HEK293 (cell line): ENCODE data around the gene STIM2.

ENCODE experiments used
- CTCF ChIA-PET: fragments of 350-600 bp; formaldehyde crosslinking; extraction: SDS; loops from one replicate; lab custom pipeline; 2021; ENCODE audit warnings: antibody characterized with exemption; lab: Yijun Ruan, JAX
- POLR2A ChIA-PET: fragments of 300-600 bp; formaldehyde crosslinking; extraction: SDS; loops from one replicate; lab custom pipeline; 2020; ENCODE audit warnings: antibody characterized with exemption, inconsistent platforms; lab: Yijun Ruan, JAX
- H3K27ac ChIP-seq: fragments of 200-500 bp; sonication (Bioruptor generic); 2 replicates; pipeline ENCODE4 v1.5.1; 2014; ENCODE audit warnings: low read depth, low read length, control low read depth, inconsistent platforms; ENCODE audit errors: extremely low read depth
- H3K36me3 ChIP-seq, 2 experiments: fragments of 200-500 bp in 1 of 2; sonication (Bioruptor generic) in 1 of 2; 1 replicate in 1 of 2; 2 replicates in 1 of 2; pipeline ENCODE4 v1.5.1; 2014 to 2017; ENCODE audit warnings: inconsistent platforms in 2 of 2, low read length in 2 of 2; ENCODE audit not compliant: control insufficient read depth in 2 of 2, insufficient read depth in 1 of 2
- H3K4me1 ChIP-seq: fragments of 200-500 bp; sonication (Bioruptor generic); 2 replicates; pipeline ENCODE4 v1.5.1; 2014; ENCODE audit warnings: mild to moderate bottlenecking, low read length, inconsistent platforms; ENCODE audit not compliant: control insufficient read depth, insufficient read depth
- H3K4me3 ChIP-seq: 2 replicates; pipeline ENCODE4 v1.5.1; 2011; ENCODE audit warnings: low read depth, mild to moderate bottlenecking, control low read depth, low read length, moderate library complexity
- H3K9me3 ChIP-seq: fragments of 200-500 bp; sonication (Bioruptor generic); 2 replicates; pipeline ENCODE4 v1.5.1; 2014; ENCODE audit warnings: low read depth, low read length, inconsistent platforms; ENCODE audit not compliant: control insufficient read depth, insufficient read depth
- BCL11B ChIP-seq: fragments of 450-650 bp; formaldehyde crosslinking; IDR thresholded peaks from 2 replicates; pipeline ENCODE4 v1.5.1; 2016; ENCODE audit warnings: low read depth, missing biosample characterization, missing genetic modification characterization
- FEZF1 ChIP-seq: fragments of 450-650 bp; formaldehyde crosslinking; IDR thresholded peaks from 2 replicates; pipeline ENCODE4 v1.5.1; 2016; ENCODE audit warnings: missing biosample characterization, missing genetic modification characterization
- GLIS1 ChIP-seq: fragments of 450-650 bp; formaldehyde crosslinking; IDR thresholded peaks from 2 replicates; pipeline ENCODE4 v1.5.1; 2016; ENCODE audit warnings: missing biosample characterization, missing genetic modification characterization
- HOXA7 ChIP-seq: sonication (generic); formaldehyde crosslinking; IDR thresholded peaks from 2 replicates; pipeline ENCODE4 v1.8.1; 2022; ENCODE audit warnings: missing genetic modification reagents, borderline replicate concordance
- SP3 ChIP-seq: fragments of 450-650 bp; formaldehyde crosslinking; IDR thresholded peaks from 2 replicates; pipeline ENCODE4 v1.5.1; 2016; ENCODE audit warnings: missing biosample characterization, missing genetic modification characterization
- ZBTB1 ChIP-seq: fragments of 450-650 bp; formaldehyde crosslinking; IDR thresholded peaks from 2 replicates; pipeline ENCODE4 v1.5.1; 2016; ENCODE audit warnings: missing biosample characterization, missing genetic modification characterization
- ZFP3 ChIP-seq: fragments of 450-650 bp; formaldehyde crosslinking; IDR thresholded peaks from 2 replicates; pipeline ENCODE4 v1.5.1; 2016; ENCODE audit warnings: low read depth, missing biosample characterization, missing genetic modification characterization
- ZFP37 ChIP-seq: fragments of 450-650 bp; formaldehyde crosslinking; IDR thresholded peaks from 2 replicates; pipeline ENCODE4 v1.5.1; 2016; ENCODE audit warnings: missing biosample characterization, missing genetic modification characterization
- ZNF133 ChIP-seq: fragments of 450-650 bp; formaldehyde crosslinking; IDR thresholded peaks from 2 replicates; pipeline ENCODE4 v1.5.1; 2016; ENCODE audit warnings: missing biosample characterization, missing genetic modification characterization
- ZNF175 ChIP-seq: fragments of 450-650 bp; formaldehyde crosslinking; IDR thresholded peaks from 2 replicates; pipeline ENCODE4 v1.5.1; 2016; ENCODE audit warnings: missing biosample characterization, missing genetic modification characterization
- ZNF184 ChIP-seq: fragments of 450-650 bp; IDR thresholded peaks from 2 replicates; pipeline ENCODE4 v1.5.1; 2018; ENCODE audit warnings: missing biosample characterization, mild to moderate bottlenecking, missing genetic modification characterization
- ZNF202 ChIP-seq: fragments of 450-650 bp; formaldehyde crosslinking; IDR thresholded peaks from 2 replicates; pipeline ENCODE4 v1.5.1; 2016; ENCODE audit warnings: missing biosample characterization, missing genetic modification characterization, borderline replicate concordance
- ZNF223 ChIP-seq: fragments of 450-650 bp; formaldehyde crosslinking; IDR thresholded peaks from 2 replicates; pipeline ENCODE4 v1.5.1; 2016; ENCODE audit warnings: missing biosample characterization, missing genetic modification characterization
- ZNF274 ChIP-seq, 2 experiments: fragments of 200-500 bp in 1 of 2; fragments of 450-650 bp in 1 of 2; sonication (Bioruptor generic) in 1 of 2; formaldehyde crosslinking in 1 of 2; IDR thresholded peaks; 2 replicates each; pipeline versions ENCODE4 v1.5.1 to v1.6.1; 2014 to 2016; ENCODE audit warnings: borderline replicate concordance in 1 of 2, inconsistent platforms in 1 of 2, low read length in 1 of 2, missing biosample characterization in 1 of 2, missing genetic modification characterization in 1 of 2
- ZNF426 ChIP-seq: fragments of 450-650 bp; formaldehyde crosslinking; IDR thresholded peaks from 2 replicates; pipeline ENCODE4 v1.5.1; 2017; ENCODE audit warnings: missing biosample characterization, missing genetic modification characterization, mild to moderate bottlenecking, inconsistent platforms, moderate library complexity
- ZNF473 ChIP-seq: fragments of 450-650 bp; formaldehyde crosslinking; IDR thresholded peaks from 2 replicates; pipeline ENCODE4 v1.5.1; 2017; ENCODE audit warnings: missing biosample characterization, missing genetic modification characterization
- ZNF521 ChIP-seq: fragments of 450-650 bp; formaldehyde crosslinking; IDR thresholded peaks from 2 replicates; pipeline ENCODE4 v1.5.1; 2017; ENCODE audit warnings: missing biosample characterization, mild to moderate bottlenecking, missing genetic modification characterization
- ZNF571 ChIP-seq: fragments of 450-650 bp; formaldehyde crosslinking; IDR thresholded peaks from 2 replicates; pipeline ENCODE4 v1.5.0; 2017; ENCODE audit warnings: missing biosample characterization, missing genetic modification characterization
- ZNF621 ChIP-seq: fragments of 450-650 bp; formaldehyde crosslinking; IDR thresholded peaks from 2 replicates; pipeline ENCODE4 v1.5.1; 2017; ENCODE audit warnings: missing biosample characterization, missing genetic modification characterization
- ZNF629 ChIP-seq: fragments of 450-650 bp; formaldehyde crosslinking; IDR thresholded peaks from 2 replicates; pipeline ENCODE4 v1.5.1; 2017; ENCODE audit warnings: missing biosample characterization, missing genetic modification characterization
- TF ChIP-seq, protein P1 (sequence below): fragments of 450-650 bp; formaldehyde crosslinking; IDR thresholded peaks from 2 replicates; pipeline ENCODE4 v1.5.1; 2017; ENCODE audit warnings: missing biosample characterization, missing genetic modification characterization
- TF ChIP-seq, protein P2 (sequence below): fragments of 450-650 bp; formaldehyde crosslinking; IDR thresholded peaks from 2 replicates; pipeline ENCODE4 v1.5.1; 2016; ENCODE audit warnings: missing biosample characterization, missing genetic modification characterization
- TF ChIP-seq, protein P3 (sequence below): IDR thresholded peaks from 2 replicates; pipeline ENCODE4 v1.6.1; 2011; ENCODE audit warnings: mild to moderate bottlenecking, low read depth, low read length, borderline replicate concordance
- TF ChIP-seq, protein P4 (sequence below): fragments of 450-650 bp; formaldehyde crosslinking; IDR thresholded peaks from 2 replicates; pipeline ENCODE4 v1.5.1; 2016; ENCODE audit warnings: missing biosample characterization, missing genetic modification characterization, low read depth

Gene STIM2

DNA sequence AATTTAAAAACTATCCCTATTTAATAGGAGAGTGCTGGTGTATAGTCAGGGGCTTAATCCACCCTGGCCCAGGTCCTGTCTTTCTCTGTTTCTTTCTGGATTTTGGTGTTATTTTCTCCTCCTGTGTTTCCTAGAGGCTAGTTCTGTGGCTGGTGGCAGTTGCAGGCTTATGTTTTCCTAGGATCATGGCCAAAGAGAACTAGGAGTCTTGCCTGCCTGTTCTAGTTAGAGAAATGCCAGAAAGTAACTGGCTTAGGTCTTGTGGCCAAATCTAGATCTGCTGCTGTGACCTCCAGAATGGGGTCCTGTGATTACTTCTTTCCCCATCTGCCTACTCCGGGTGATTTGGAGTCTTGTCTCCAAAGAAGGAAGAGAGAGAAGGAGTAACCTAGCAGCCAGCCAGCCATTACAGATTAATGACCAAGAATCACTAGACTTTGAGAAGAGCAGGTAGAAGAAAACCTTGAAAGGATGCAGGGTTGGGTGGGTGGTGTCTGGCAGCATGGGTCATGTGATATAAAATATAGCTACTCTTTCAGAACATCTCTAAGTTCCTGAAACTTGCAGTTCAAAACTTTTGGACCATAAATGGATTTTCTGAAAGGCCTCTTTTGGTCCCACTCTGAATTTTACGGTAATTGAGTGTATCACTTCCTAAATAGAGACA, 117.9 kb downstream of the STIM2 start:
- TF ChIP-seq ZNF629 (tag by site-specific recombination) (no peak), FEZF1 (tag by site-specific recombination) (no peak), ZNF133 (tag by site-specific recombination) (no peak), ZFP3 (tag by site-specific recombination) (no peak), SP3 (tag by site-specific recombination) (no peak), ZNF223 (tag by site-specific recombination) (no peak), ZNF274 (IDR thresholded peaks at IDR 0.05; ENCODE audit: low read length) (no peak), ZNF274 (tag by site-specific recombination; IDR thresholded peaks at IDR 0.05; ENCODE audit: borderline replicate concordance) (no peak), ZFP37 (tag by site-specific recombination) (no peak), ZNF426 (tag by site-specific recombination) (no peak)
- TF ChIP-seq, protein P1, sequence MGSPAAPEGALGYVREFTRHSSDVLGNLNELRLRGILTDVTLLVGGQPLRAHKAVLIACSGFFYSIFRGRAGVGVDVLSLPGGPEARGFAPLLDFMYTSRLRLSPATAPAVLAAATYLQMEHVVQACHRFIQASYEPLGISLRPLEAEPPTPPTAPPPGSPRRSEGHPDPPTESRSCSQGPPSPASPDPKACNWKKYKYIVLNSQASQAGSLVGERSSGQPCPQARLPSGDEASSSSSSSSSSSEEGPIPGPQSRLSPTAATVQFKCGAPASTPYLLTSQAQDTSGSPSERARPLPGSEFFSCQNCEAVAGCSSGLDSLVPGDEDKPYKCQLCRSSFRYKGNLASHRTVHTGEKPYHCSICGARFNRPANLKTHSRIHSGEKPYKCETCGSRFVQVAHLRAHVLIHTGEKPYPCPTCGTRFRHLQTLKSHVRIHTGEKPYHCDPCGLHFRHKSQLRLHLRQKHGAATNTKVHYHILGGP (tag by site-specific recombination): no peak
- TF ChIP-seq, protein P2, sequence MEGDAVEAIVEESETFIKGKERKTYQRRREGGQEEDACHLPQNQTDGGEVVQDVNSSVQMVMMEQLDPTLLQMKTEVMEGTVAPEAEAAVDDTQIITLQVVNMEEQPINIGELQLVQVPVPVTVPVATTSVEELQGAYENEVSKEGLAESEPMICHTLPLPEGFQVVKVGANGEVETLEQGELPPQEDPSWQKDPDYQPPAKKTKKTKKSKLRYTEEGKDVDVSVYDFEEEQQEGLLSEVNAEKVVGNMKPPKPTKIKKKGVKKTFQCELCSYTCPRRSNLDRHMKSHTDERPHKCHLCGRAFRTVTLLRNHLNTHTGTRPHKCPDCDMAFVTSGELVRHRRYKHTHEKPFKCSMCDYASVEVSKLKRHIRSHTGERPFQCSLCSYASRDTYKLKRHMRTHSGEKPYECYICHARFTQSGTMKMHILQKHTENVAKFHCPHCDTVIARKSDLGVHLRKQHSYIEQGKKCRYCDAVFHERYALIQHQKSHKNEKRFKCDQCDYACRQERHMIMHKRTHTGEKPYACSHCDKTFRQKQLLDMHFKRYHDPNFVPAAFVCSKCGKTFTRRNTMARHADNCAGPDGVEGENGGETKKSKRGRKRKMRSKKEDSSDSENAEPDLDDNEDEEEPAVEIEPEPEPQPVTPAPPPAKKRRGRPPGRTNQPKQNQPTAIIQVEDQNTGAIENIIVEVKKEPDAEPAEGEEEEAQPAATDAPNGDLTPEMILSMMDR (tag by site-specific recombination): no peak
- TF ChIP-seq, protein P3, sequence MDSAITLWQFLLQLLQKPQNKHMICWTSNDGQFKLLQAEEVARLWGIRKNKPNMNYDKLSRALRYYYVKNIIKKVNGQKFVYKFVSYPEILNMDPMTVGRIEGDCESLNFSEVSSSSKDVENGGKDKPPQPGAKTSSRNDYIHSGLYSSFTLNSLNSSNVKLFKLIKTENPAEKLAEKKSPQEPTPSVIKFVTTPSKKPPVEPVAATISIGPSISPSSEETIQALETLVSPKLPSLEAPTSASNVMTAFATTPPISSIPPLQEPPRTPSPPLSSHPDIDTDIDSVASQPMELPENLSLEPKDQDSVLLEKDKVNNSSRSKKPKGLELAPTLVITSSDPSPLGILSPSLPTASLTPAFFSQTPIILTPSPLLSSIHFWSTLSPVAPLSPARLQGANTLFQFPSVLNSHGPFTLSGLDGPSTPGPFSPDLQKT: no peak
- Histone ChIP-seq H3K9me3 (no peaks in the 10 kb centered on the region), H3K36me3 (no peaks in the 10 kb centered on the region), H3K4me3 (no peak overlapping the region), H3K4me1 (no peaks in the 10 kb centered on the region; the same call in 1 of the 2 replicates), H3K27ac (no peak overlapping the region)
- ChIA-PET CTCF (no interaction called here), POLR2A (no interaction called here)

DNA sequence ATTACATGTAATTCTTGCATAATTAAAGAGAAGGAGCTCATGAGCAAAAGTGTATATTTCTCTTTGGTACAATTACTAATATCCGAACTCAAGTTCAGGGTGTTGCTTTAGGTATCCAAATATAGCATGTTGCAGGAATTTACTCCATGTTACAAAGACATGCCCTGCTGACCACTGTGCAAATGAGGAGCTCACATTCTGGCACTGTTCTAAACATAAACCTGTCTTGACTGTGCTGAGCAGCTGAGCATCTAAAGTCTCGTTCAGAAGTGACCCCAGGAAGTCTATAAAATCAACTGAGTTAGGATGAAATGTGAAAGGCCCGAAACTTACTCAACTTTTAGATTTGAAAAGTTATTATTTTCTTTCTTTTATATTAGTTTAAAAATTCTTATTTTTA, 124.3 kb downstream of the STIM2 start:
- Histone ChIP-seq H3K4me1 (peaks cover 3% of the 10 kb centered on the region; the same call in 1 of the 2 replicates), H3K36me3 (no peaks in the 10 kb centered on the region), H3K27ac (no peak overlapping the region), H3K4me3 (no peak overlapping the region), H3K9me3 (no peaks in the 10 kb centered on the region)
- POLR2A ChIA-PET: no interaction called here
- no peak for TF ChIP-seq ZNF184
- CTCF ChIA-PET: no interaction called here

DNA sequence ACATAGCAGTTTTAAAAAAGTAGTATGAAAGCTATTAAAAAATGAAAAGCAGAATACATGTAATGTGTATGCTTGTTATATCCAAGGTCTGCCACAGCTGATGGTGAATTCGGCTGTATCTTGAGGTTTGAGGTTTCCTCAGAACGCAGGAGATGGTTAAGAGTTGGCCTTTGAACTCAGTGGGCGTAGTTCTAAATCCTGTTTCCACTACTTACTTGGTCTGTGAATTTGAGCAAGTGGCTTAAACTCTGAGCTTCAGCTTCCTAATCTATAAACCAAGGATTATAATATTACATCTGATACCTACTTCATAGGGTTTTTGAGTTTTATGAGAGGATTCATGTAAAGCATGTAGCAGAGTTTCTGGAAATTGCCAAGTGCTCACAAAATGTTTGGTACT, 125.2 kb downstream of the STIM2 start:
- Histone ChIP-seq H3K9me3 (no peaks in the 10 kb centered on the region), H3K27ac (no peak overlapping the region), H3K4me1 (peaks cover 3% of the 10 kb centered on the region; the same call in 1 of the 2 replicates), H3K4me3 (no peak overlapping the region), H3K36me3 (no peaks in the 10 kb centered on the region)
- ChIA-PET CTCF (interaction anchor here (0.6 kb wide), 2 partner anchors 47 to 649 kb away, joined by 3 read pairs; no protein-coding TSS in a partner anchor), POLR2A (no interaction called here)
- TF ChIP-seq, protein P4, sequence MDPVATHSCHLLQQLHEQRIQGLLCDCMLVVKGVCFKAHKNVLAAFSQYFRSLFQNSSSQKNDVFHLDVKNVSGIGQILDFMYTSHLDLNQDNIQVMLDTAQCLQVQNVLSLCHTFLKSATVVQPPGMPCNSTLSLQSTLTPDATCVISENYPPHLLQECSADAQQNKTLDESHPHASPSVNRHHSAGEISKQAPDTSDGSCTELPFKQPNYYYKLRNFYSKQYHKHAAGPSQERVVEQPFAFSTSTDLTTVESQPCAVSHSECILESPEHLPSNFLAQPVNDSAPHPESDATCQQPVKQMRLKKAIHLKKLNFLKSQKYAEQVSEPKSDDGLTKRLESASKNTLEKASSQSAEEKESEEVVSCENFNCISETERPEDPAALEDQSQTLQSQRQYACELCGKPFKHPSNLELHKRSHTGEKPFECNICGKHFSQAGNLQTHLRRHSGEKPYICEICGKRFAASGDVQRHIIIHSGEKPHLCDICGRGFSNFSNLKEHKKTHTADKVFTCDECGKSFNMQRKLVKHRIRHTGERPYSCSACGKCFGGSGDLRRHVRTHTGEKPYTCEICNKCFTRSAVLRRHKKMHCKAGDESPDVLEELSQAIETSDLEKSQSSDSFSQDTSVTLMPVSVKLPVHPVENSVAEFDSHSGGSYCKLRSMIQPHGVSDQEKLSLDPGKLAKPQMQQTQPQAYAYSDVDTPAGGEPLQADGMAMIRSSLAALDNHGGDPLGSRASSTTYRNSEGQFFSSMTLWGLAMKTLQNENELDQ (tag by site-specific recombination): no peak
- TF ChIP-seq ZNF473 (tag by site-specific recombination) (no peak), ZBTB1 (tag by site-specific recombination) (no peak), ZNF202 (tag by site-specific recombination) (no peak), ZNF175 (tag by site-specific recombination) (no peak), GLIS1 (tag by site-specific recombination) (no peak), ZNF621 (tag by site-specific recombination) (no peak), BCL11B (no peak), ZNF521 (tag by site-specific recombination) (no peak), HOXA7 (CRISPR knock-in tag) (no peak), ZNF571 (tag by site-specific recombination) (no peak)
